NCI-H1436 treated with DMSO at 0.1 percent for 48 hours (cell line): ENCODE measurements around the gene FAM13A.

ENCODE experiments used
- DNase-seq: peaks from one replicate; lab custom pipeline; 2025; lab: John Stamatoyannopoulos, UW

Gene FAM13A

GRCh38 chr4:88745581-88746163 lies 311.3 kb downstream of the FAM13A start:
- DNase-seq, result no peak

GRCh38 chr4:88745175-88745574 lies 311.8 kb downstream of the FAM13A start:
- no peak for DNase-seq

- DNase-seq, result no peak
These were observed 312.4 kb downstream of the FAM13A start for GRCh38 chr4:88744609-88745008.

- DNase-seq, result no peak
These were observed 313.3 kb downstream of the FAM13A start for GRCh38 chr4:88743696-88744095.

GRCh38 chr4:88742561-88742960 lies 314.4 kb downstream of the FAM13A start:
- no peak for DNase-seq

GRCh38 chr4:88738180-88738579 lies 318.8 kb downstream of the FAM13A start:
- no peak for DNase-seq

GRCh38 chr4:88737307-88737941 lies 319.6 kb downstream of the FAM13A start:
- DNase-seq, result no peak

- no peak for DNase-seq
These were observed 320.7 kb downstream of the FAM13A start for GRCh38 chr4:88736264-88736663.

- DNase-seq, result no peak
These were observed 321.4 kb downstream of the FAM13A start for GRCh38 chr4:88735564-88735963.

- DNase-seq, result no peak
These were observed 322.5 kb downstream of the FAM13A start for GRCh38 chr4:88734403-88734949.

- DNase-seq, result no peak
These were observed 324.1 kb downstream of the FAM13A start for GRCh38 chr4:88732714-88733368.

- DNase-seq, result no peak
These were observed 325.6 kb downstream of the FAM13A start for GRCh38 chr4:88731381-88731780.

- no peak for DNase-seq
These were observed 326.2 kb downstream of the FAM13A start for GRCh38 chr4:88730811-88731210.

- DNase-seq, result no peak
These were observed 327.7 kb downstream of the FAM13A start for GRCh38 chr4:88729146-88729760.

GRCh38 chr4:88728146-88728545 lies 328.8 kb downstream of the FAM13A start:
- no peak for DNase-seq

GRCh38 chr4:88725986-88726385 lies 331.0 kb downstream of the FAM13A start:
- DNase-seq, result no peak

GRCh38 chr4:88725143-88725542 lies 331.8 kb downstream of the FAM13A start:
- no peak for DNase-seq

- DNase-seq, result no peak
These were observed 332.6 kb downstream of the FAM13A start for GRCh38 chr4:88724406-88724805.

GRCh38 chr4:88722828-88723227 lies 334.2 kb downstream of the FAM13A start:
- DNase-seq, result no peak

- no peak for DNase-seq
These were observed 334.7 kb downstream of the FAM13A start for GRCh38 chr4:88722276-88722780.

- no peak for DNase-seq
These were observed 336.2 kb downstream of the FAM13A start for GRCh38 chr4:88720451-88721428.
